ENCODE measurements around the gene RNF17.
"Not testable (repeated sequence)": the region's sequence is repeated elsewhere in the genome, so short reads cannot be mapped to it uniquely, and the experiment has no call there.

Gene RNF17

GRCh38 chr13:24802074-24802473, 38.1 kb downstream of the RNF17 start:
- H3K4me2 ChIP-seq (ENCODE audit: low read depth, low read length) = no peak overlapping the region

GRCh38 chr13:24821207-24821606, 57.2 kb downstream of the RNF17 start:
- Histone ChIP-seq H3K4me2 (ENCODE audit: low read depth, low read length) (no peak overlapping the region), H3F3A (ENCODE audit: insufficient read depth, low read length) (no peaks in the 10 kb centered on the region), H3K9me3 (replicated peaks; ENCODE audit: insufficient read depth, low read length) (no peaks in the 10 kb centered on the region), H4K20me1 (ENCODE audit: insufficient read depth, low read length) (no peaks in the 10 kb centered on the region), H3K4me1 (ENCODE audit: low read length) (no peaks in the 10 kb centered on the region), H3K27ac (ENCODE audit: low read length) (no peak overlapping the region), H3K4me3 (ENCODE audit: low read length) (no peak overlapping the region), H3K79me2 (ENCODE audit: low read length) (no peaks in the 10 kb centered on the region), H2AFZ (ENCODE audit: low read length) (no peak overlapping the region), H3K9me2 (replicated peaks; ENCODE audit: insufficient read depth, low read length) (no peaks in the 10 kb centered on the region), H3K27me3 (replicated peaks; ENCODE audit: insufficient read depth, low read length) (no peaks in the 10 kb centered on the region), H3K9ac (ENCODE audit: low read length) (no peak overlapping the region), H3K36me3 (replicated peaks; ENCODE audit: insufficient read depth, low read length) (no peaks in the 10 kb centered on the region)
- DNase-seq = no peak
- TF ChIP-seq CTCF (IDR thresholded peaks at IDR 0.05; ENCODE audit: low read length) (no peak), EZH2phosphoT487 (IDR thresholded peaks at IDR 0.05; ENCODE audit: low read length) (no peak), EZH2 (optimal IDR thresholded peaks at IDR 0.05; ENCODE audit: low read depth, low read length) (no peak)

More at GRCh38 chr13:24802074-24802473, 38.1 kb downstream of the RNF17 start:
- no peaks in the 10 kb centered on the region for H3K36me3 ChIP-seq (replicated peaks; ENCODE audit: insufficient read depth, low read length)
- no peaks in the 10 kb centered on the region for H3K27me3 ChIP-seq (replicated peaks; ENCODE audit: insufficient read depth, low read length)
- H3K9me2 ChIP-seq (replicated peaks; ENCODE audit: insufficient read depth, low read length) = no peaks in the 10 kb centered on the region
- H3F3A ChIP-seq (ENCODE audit: insufficient read depth, low read length) = no peaks in the 10 kb centered on the region
- H3K79me2 ChIP-seq (ENCODE audit: low read length) = no peaks in the 10 kb centered on the region
- no peak for TF ChIP-seq CTCF (IDR thresholded peaks at IDR 0.05; ENCODE audit: low read length)
- TF ChIP-seq EZH2 (optimal IDR thresholded peaks at IDR 0.05; ENCODE audit: low read depth, low read length) = no peak
- no peak for TF ChIP-seq EZH2phosphoT487 (IDR thresholded peaks at IDR 0.05; ENCODE audit: low read length)
- DNase-seq = no peak
- no peaks in the 10 kb centered on the region for H3K9me3 ChIP-seq (replicated peaks; ENCODE audit: insufficient read depth, low read length)
- no peak overlapping the region for H2AFZ ChIP-seq (ENCODE audit: low read length)
- no peak overlapping the region for H3K27ac ChIP-seq (ENCODE audit: low read length)
- H3K4me1 ChIP-seq (ENCODE audit: low read length) = no peaks in the 10 kb centered on the region
- H4K20me1 ChIP-seq (ENCODE audit: insufficient read depth, low read length) = no peaks in the 10 kb centered on the region
- no peak overlapping the region for H3K4me3 ChIP-seq (ENCODE audit: low read length)
- no peak overlapping the region for H3K9ac ChIP-seq (ENCODE audit: low read length)

GRCh38 chr13:24822640-24823039, 58.7 kb downstream of the RNF17 start:
- Histone ChIP-seq H3K27ac (ENCODE audit: low read length) (no peak overlapping the region), H4K20me1 (ENCODE audit: insufficient read depth, low read length) (no peaks in the 10 kb centered on the region), H3K27me3 (replicated peaks; ENCODE audit: insufficient read depth, low read length) (no peaks in the 10 kb centered on the region), H3K4me2 (ENCODE audit: low read depth, low read length) (no peak overlapping the region), H3K4me3 (ENCODE audit: low read length) (no peak overlapping the region), H3K9me3 (replicated peaks; ENCODE audit: insufficient read depth, low read length) (no peaks in the 10 kb centered on the region), H3K79me2 (ENCODE audit: low read length) (no peaks in the 10 kb centered on the region), H3K36me3 (replicated peaks; ENCODE audit: insufficient read depth, low read length) (no peaks in the 10 kb centered on the region), H3F3A (ENCODE audit: insufficient read depth, low read length) (no peaks in the 10 kb centered on the region), H3K4me1 (ENCODE audit: low read length) (no peaks in the 10 kb centered on the region), H3K9ac (ENCODE audit: low read length) (no peak overlapping the region), H2AFZ (ENCODE audit: low read length) (no peak overlapping the region), H3K9me2 (replicated peaks; ENCODE audit: insufficient read depth, low read length) (no peaks in the 10 kb centered on the region)
- no peak for DNase-seq
- TF ChIP-seq CTCF (IDR thresholded peaks at IDR 0.05; ENCODE audit: low read length) (no peak), EZH2phosphoT487 (IDR thresholded peaks at IDR 0.05; ENCODE audit: low read length) (no peak), EZH2 (optimal IDR thresholded peaks at IDR 0.05; ENCODE audit: low read depth, low read length) (no peak)

- not testable (repeated sequence) for H3K4me1 ChIP-seq (ENCODE audit: low read length); H2AFZ ChIP-seq (ENCODE audit: low read length); H3K27ac ChIP-seq (ENCODE audit: low read length); H3K9ac ChIP-seq (ENCODE audit: low read length); DNase-seq; H3K79me2 ChIP-seq (ENCODE audit: low read length); H4K20me1 ChIP-seq (ENCODE audit: insufficient read depth, low read length); H3K9me2 ChIP-seq (replicated peaks; ENCODE audit: insufficient read depth, low read length); H3K4me2 ChIP-seq (ENCODE audit: low read depth, low read length); H3K4me3 ChIP-seq (ENCODE audit: low read length); H3K9me3 ChIP-seq (replicated peaks; ENCODE audit: insufficient read depth, low read length); H3K27me3 ChIP-seq (replicated peaks; ENCODE audit: insufficient read depth, low read length); H3F3A ChIP-seq (ENCODE audit: insufficient read depth, low read length); H3K36me3 ChIP-seq (replicated peaks; ENCODE audit: insufficient read depth, low read length)
Measured at GRCh38 chr13:24823122-24823710, 59.2 kb downstream of the RNF17 start.

Measured in MM.1S (cell line).